GM12865 (cell line): ENCODE data around the gene IREB2.

Experiments used
- DNase-seq: peaks from one replicate; pipeline ENCODE4 v3.0.0; 2010; ENCODE audit warnings: low read depth
- H3K4me3 ChIP-seq: 2 replicates; pipeline ENCODE4 v1.5.1; 2011; ENCODE audit warnings: mild to moderate bottlenecking, low read depth, low read length, control low read depth
- CTCF ChIP-seq: IDR thresholded peaks from 2 replicates; pipeline ENCODE4 v1.5.1; 2011; ENCODE audit warnings: low read length, control low read depth, low read depth, inconsistent platforms; ENCODE audit not compliant: insufficient read depth; ENCODE audit errors: missing control alignments

The IREB2 gene

GRCh38 chr15:78453447-78453846, 15.4 kb downstream of the IREB2 start:
- no peak for DNase-seq
- no peak overlapping the region for H3K4me3 ChIP-seq
- TF ChIP-seq CTCF, result no peak

GRCh38 chr15:78454992-78455391, 17.0 kb downstream of the IREB2 start:
- no peak for TF ChIP-seq CTCF
- no peak overlapping the region for H3K4me3 ChIP-seq
- peak; percentile 37 for DNase-seq

GRCh38 chr15:78455749-78456148, 17.7 kb downstream of the IREB2 start:
- DNase-seq, result no peak
- no peak overlapping the region for H3K4me3 ChIP-seq
- TF ChIP-seq CTCF, result no peak

- no peak overlapping the region for H3K4me3 ChIP-seq
- TF ChIP-seq CTCF, result no peak
- DNase-seq, result no peak
Measured at GRCh38 chr15:78456426-78456825, 18.4 kb downstream of the IREB2 start.

- no peak for TF ChIP-seq CTCF
- DNase-seq, result no peak
- no peak overlapping the region for H3K4me3 ChIP-seq
Measured at GRCh38 chr15:78457101-78457500, 19.1 kb downstream of the IREB2 start.

GRCh38 chr15:78460737-78461136, 22.7 kb downstream of the IREB2 start:
- no peak for DNase-seq
- TF ChIP-seq CTCF, result no peak
- no peak overlapping the region for H3K4me3 ChIP-seq

GRCh38 chr15:78461171-78461888, 23.3 kb downstream of the IREB2 start:
- no peak for DNase-seq
- H3K4me3 ChIP-seq, result no peak overlapping the region
- no peak for TF ChIP-seq CTCF
